ENCODE measurements around the gene CTDP1. TPM values are rescaled to one million over a fixed set of nuclear protein-coding genes. Genes with fewer than 3 reads are reported as not detected.
"Not testable (repeated sequence)": the region's sequence is repeated elsewhere in the genome, so short reads cannot be mapped to it uniquely, and the experiment has no call there.

The CTDP1 gene
- total RNA-seq, 1 donor from 2014 or later: 43.3 TPM

DNA sequence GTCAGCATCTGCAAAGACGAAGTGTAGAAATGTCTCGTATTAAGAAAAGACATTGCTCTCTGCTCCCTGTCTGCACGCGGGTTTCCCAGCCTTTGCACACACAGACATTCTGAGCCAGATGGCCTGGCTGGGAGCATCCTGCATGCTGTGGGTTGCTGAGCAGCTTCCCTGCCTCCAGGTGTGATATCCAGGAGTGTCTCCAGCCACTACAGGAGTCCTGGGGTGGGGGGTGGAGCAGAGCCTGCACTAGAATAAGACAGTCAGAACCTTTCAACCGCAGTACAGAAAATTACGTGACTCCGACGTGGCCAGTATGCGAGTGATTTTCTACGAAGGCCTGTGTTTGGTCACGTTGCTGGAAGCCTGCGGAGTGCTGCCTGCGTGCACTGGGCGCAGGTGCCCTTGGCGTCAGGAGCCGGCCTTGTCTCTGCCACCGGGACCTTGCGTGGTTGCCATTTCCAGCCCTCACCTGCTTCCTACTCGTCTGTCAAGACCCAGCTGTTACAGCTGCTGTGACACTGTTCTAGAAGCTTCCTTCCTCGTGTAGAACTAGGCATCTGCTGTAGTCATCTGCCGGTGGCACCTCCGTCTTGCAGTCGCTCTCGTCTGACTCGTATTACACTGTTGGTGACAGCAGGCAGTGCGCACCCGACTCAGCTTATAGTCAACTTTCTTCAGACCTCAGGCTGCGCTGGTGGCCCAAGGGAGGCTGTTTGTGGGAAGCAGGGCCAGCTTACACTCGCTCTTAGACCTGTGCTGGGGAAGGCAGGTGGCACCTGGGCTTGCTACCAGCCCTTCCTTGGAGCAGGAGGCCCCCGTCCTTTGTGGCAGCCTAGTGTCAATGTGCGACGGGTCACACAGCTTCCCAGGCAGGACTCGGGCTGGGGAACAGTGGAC is 11.2 kb downstream of the CTDP1 start:
- no peak overlapping the region for H3K27ac Mint-ChIP-seq
- peaks cover 12% of the 10 kb centered on the region for H3K4me1 Mint-ChIP-seq (ENCODE audit: low read depth)
- H3K9me3 Mint-ChIP-seq: no peaks in the 10 kb centered on the region
- intact Hi-C loops (cut with micrococcal nuclease): no loop called here
- H3K4me3 Mint-ChIP-seq (ENCODE audit: low read depth): no peak overlapping the region
- no peak for DNase-seq (ENCODE audit: low spot score)
- H3K27me3 Mint-ChIP-seq (ENCODE audit: low read depth): no peaks in the 10 kb centered on the region
- peaks cover 19% of the 10 kb centered on the region for H3K36me3 Mint-ChIP-seq (ENCODE audit: low read depth)

GRCh38 chr18:79692056-79692455 is 12.5 kb downstream of the CTDP1 start:
- Mint-ChIP-seq H3K27me3 (ENCODE audit: low read depth) (no peaks in the 10 kb centered on the region), H3K4me1 (ENCODE audit: low read depth) (peaks cover 5% of the 10 kb centered on the region), H3K9me3 (no peaks in the 10 kb centered on the region), H3K36me3 (ENCODE audit: low read depth) (peaks cover 18% of the 10 kb centered on the region), H3K4me3 (ENCODE audit: low read depth) (no peak overlapping the region), H3K27ac (no peak overlapping the region)
- no peak for DNase-seq (ENCODE audit: low spot score)
- intact Hi-C loops (cut with micrococcal nuclease): no loop called here

DNA sequence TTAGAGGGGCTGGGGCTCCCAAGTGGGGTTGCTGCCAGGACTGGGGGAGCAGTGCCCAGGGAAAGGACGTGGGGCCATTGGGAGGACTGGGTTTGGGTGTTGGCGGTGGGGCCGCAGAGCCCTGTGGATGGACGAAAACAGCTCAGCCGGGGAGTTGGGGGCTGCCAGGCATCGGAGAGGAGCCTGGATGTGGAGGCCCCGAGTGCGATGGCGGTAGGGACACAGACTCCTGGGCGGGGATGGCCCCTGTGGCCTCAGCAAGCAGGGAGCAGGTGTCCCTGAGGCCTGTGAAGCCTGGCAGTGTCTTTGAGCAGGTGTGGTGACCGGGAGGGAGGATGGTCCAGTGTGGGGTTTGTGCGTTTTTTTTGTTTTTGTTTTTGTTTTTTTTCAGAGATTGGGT is 13.3 kb downstream of the CTDP1 start:
- Mint-ChIP-seq H3K9me3 (no peaks in the 10 kb centered on the region), H3K36me3 (ENCODE audit: low read depth) (peaks cover 21% of the 10 kb centered on the region), H3K27ac (no peak overlapping the region), H3K27me3 (ENCODE audit: low read depth) (no peaks in the 10 kb centered on the region), H3K4me1 (ENCODE audit: low read depth) (peaks cover 2% of the 10 kb centered on the region), H3K4me3 (ENCODE audit: low read depth) (no peak overlapping the region)
- intact Hi-C loops (cut with micrococcal nuclease): no loop called here
- no peak for DNase-seq (ENCODE audit: low spot score)

GRCh38 chr18:79693561-79694205 is 14.1 kb downstream of the CTDP1 start:
- H3K9me3 Mint-ChIP-seq: no peaks in the 10 kb centered on the region
- H3K27me3 Mint-ChIP-seq (ENCODE audit: low read depth): no peaks in the 10 kb centered on the region
- DNase-seq (ENCODE audit: low spot score): no peak
- peaks cover 28% of the 10 kb centered on the region for H3K36me3 Mint-ChIP-seq (ENCODE audit: low read depth)
- intact Hi-C loops (cut with micrococcal nuclease): no loop called here
- H3K4me1 Mint-ChIP-seq (ENCODE audit: low read depth): no peaks in the 10 kb centered on the region
- no peak overlapping the region for H3K27ac Mint-ChIP-seq
- H3K4me3 Mint-ChIP-seq (ENCODE audit: low read depth): no peak overlapping the region

GRCh38 chr18:79694206-79694894 is 14.7 kb downstream of the CTDP1 start:
- peaks cover 28% of the 10 kb centered on the region for H3K36me3 Mint-ChIP-seq (ENCODE audit: low read depth)
- H3K9me3 Mint-ChIP-seq; H3K4me1 Mint-ChIP-seq (ENCODE audit: low read depth); DNase-seq (ENCODE audit: low spot score); H3K27ac Mint-ChIP-seq; intact Hi-C loops (cut with micrococcal nuclease); H3K4me3 Mint-ChIP-seq (ENCODE audit: low read depth); H3K27me3 Mint-ChIP-seq (ENCODE audit: low read depth): not testable (repeated sequence)

DNA sequence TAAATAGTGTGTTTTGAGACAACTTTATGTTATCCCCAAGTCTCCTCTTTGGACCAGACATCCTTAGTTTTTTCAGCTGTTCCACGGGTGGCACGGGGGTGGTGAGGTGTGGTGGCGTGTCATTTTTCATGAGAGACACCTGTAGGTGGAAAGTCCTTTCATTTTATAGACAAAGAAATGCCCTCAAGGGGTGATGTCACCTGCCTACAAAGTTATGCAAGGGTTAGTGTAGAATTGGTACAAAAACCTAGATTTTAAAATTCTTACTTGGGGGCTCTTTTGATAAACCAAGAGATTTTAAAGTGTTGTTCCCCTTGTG is 15.3 kb downstream of the CTDP1 start:
- H3K27ac Mint-ChIP-seq: no peak overlapping the region
- no peak for DNase-seq (ENCODE audit: low spot score)
- intact Hi-C loops (cut with micrococcal nuclease): no loop called here
- H3K4me3 Mint-ChIP-seq (ENCODE audit: low read depth): no peak overlapping the region
- peaks cover 31% of the 10 kb centered on the region for H3K36me3 Mint-ChIP-seq (ENCODE audit: low read depth)
- H3K27me3 Mint-ChIP-seq (ENCODE audit: low read depth): no peaks in the 10 kb centered on the region
- H3K4me1 Mint-ChIP-seq (ENCODE audit: low read depth): no peaks in the 10 kb centered on the region
- no peaks in the 10 kb centered on the region for H3K9me3 Mint-ChIP-seq

GRCh38 chr18:79695269-79695668 is 15.7 kb downstream of the CTDP1 start:
- Mint-ChIP-seq H3K27ac (no peak overlapping the region), H3K4me3 (ENCODE audit: low read depth) (no peak overlapping the region), H3K36me3 (ENCODE audit: low read depth) (peaks cover 36% of the 10 kb centered on the region), H3K27me3 (ENCODE audit: low read depth) (no peaks in the 10 kb centered on the region), H3K4me1 (ENCODE audit: low read depth) (no peaks in the 10 kb centered on the region), H3K9me3 (no peaks in the 10 kb centered on the region)
- no peak for DNase-seq (ENCODE audit: low spot score)
- intact Hi-C loops (cut with micrococcal nuclease): no loop called here

DNA sequence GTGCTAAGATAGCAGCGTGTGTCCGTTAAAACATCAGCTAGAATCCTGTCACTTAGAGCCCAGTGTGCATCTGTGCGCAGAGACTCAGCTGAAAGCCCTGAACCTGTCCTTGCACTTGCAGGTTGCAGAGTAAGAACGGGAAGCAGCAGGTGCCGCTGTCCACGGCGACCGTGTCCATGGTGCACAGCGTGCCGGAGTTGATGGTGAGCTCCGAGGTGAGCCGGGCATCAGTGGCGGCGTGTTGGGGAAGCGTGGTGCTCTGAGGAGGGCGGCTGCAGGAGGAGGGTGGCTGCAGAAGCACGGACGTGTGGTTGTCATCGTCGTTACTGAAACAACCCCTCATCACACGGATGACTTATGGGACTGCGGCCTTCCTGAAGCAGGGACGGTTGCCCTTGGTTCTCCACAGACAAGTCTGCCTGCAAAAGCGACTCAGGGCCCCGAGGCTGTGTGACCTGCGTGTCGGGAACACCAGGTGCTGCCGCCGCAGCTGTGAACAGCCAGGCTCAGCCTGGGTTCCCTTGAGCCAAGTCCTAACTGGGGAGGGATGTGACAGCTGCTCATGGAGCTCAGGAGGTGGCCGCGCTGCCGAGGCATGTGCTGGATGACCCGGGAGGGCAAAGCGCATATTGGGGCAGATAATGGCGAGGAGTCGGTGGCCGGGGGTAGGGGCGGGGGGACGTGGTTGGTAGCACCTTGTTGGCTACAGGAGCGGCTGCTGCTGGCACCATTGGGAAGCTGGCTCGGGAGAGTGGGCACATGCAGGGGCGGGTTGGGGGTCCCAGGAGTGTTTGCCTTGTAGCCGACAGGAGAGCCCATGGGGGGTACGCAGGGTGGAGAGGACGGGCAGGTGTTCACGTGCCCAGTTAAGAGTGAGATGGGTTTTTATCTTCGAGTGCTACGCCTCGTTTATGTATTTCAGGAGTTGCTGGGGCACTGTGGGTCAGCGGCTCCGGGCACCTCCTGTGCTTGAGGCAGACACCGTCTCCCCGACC is 16.6 kb downstream of the CTDP1 start:
- intact Hi-C loops (cut with micrococcal nuclease): no loop called here
- no peaks in the 10 kb centered on the region for H3K4me1 Mint-ChIP-seq (ENCODE audit: low read depth)
- no peaks in the 10 kb centered on the region for H3K9me3 Mint-ChIP-seq
- H3K27ac Mint-ChIP-seq: no peak overlapping the region
- DNase-seq (ENCODE audit: low spot score): no peak
- no peaks in the 10 kb centered on the region for H3K27me3 Mint-ChIP-seq (ENCODE audit: low read depth)
- H3K36me3 Mint-ChIP-seq (ENCODE audit: low read depth): peaks cover 44% of the 10 kb centered on the region
- no peak overlapping the region for H3K4me3 Mint-ChIP-seq (ENCODE audit: low read depth)

GRCh38 chr18:79697178-79697577 is 17.6 kb downstream of the CTDP1 start:
- no peaks in the 10 kb centered on the region for H3K9me3 Mint-ChIP-seq
- no peak overlapping the region for H3K4me3 Mint-ChIP-seq (ENCODE audit: low read depth)

GRCh38 chr18:79697976-79698375 is 18.4 kb downstream of the CTDP1 start:
- Mint-ChIP-seq H3K4me1 (ENCODE audit: low read depth) (no peaks in the 10 kb centered on the region), H3K36me3 (ENCODE audit: low read depth) (peaks cover 51% of the 10 kb centered on the region), H3K9me3 (no peaks in the 10 kb centered on the region), H3K27ac (no peak overlapping the region), H3K27me3 (ENCODE audit: low read depth) (no peaks in the 10 kb centered on the region), H3K4me3 (ENCODE audit: low read depth) (no peak overlapping the region)
- DNase-seq (ENCODE audit: low spot score): no peak
- intact Hi-C loops (cut with micrococcal nuclease): no loop called here

More at GRCh38 chr18:79697178-79697577, 17.6 kb downstream of the CTDP1 start:
- Mint-ChIP-seq H3K36me3 (ENCODE audit: low read depth) (peaks cover 49% of the 10 kb centered on the region), H3K4me1 (ENCODE audit: low read depth) (no peaks in the 10 kb centered on the region), H3K27ac (no peak overlapping the region), H3K27me3 (ENCODE audit: low read depth) (no peaks in the 10 kb centered on the region)
- DNase-seq (ENCODE audit: low spot score): no peak
- intact Hi-C loops (cut with micrococcal nuclease): no loop called here

GRCh38 chr18:79698668-79699335 is 19.2 kb downstream of the CTDP1 start:
- peaks cover 58% of the 10 kb centered on the region for H3K36me3 Mint-ChIP-seq (ENCODE audit: low read depth)
- intact Hi-C loops (cut with micrococcal nuclease): no loop called here

DNA sequence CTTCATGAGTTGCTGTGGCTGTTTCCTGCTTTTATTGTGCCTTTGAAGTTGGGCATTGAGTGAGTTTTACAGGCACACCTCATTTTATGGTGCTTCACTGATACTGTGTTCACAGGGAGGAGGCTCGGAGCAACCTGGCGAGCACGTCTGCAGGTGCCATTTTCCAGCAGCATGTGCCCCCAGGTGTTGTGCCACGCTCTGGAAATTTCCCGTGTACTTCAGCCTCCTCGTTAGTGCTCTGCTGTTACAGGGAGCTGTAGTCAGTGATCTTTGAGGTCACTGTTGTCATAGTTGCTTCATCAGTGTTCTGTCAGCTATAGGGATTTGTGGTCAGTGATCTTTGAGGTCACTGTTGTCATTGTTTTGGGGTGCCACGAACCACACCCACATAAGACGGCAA is 20.1 kb downstream of the CTDP1 start:
- H3K9me3 Mint-ChIP-seq: no peaks in the 10 kb centered on the region
- H3K4me3 Mint-ChIP-seq (ENCODE audit: low read depth): no peak overlapping the region
- DNase-seq (ENCODE audit: low spot score): no peak
- intact Hi-C loops (cut with micrococcal nuclease): no loop called here
- H3K4me1 Mint-ChIP-seq (ENCODE audit: low read depth): no peaks in the 10 kb centered on the region
- H3K36me3 Mint-ChIP-seq (ENCODE audit: low read depth): peaks cover 60% of the 10 kb centered on the region
- no peak overlapping the region for H3K27ac Mint-ChIP-seq
- H3K27me3 Mint-ChIP-seq (ENCODE audit: low read depth): no peaks in the 10 kb centered on the region

More at GRCh38 chr18:79698668-79699335, 19.2 kb downstream of the CTDP1 start:
- Mint-ChIP-seq H3K27me3 (ENCODE audit: low read depth) (no peaks in the 10 kb centered on the region), H3K4me1 (ENCODE audit: low read depth) (no peaks in the 10 kb centered on the region), H3K9me3 (no peaks in the 10 kb centered on the region), H3K27ac (no peak overlapping the region), H3K4me3 (ENCODE audit: low read depth) (no peak overlapping the region)
- DNase-seq (ENCODE audit: low spot score): no peak
